Natural killer cell treated with Interleukin-12 subunit alpha and Interleukin-12 subunit beta and Interleukin-15 and Interleukin-18, amount 100 ng/mL, for 72 hours (primary cell): ENCODE results near the gene METTL21A. TPM values are rescaled to one million over a fixed set of nuclear protein-coding genes. Genes with fewer than 3 reads are reported as not detected.

Experiments used
- ATAC-seq, 2 donors: fragments of 150-1000 bp; cut with Tn5 transposase in 1 of 2; sonication (Bioruptor Pico), chemical (Tn5 transposase) in 1 of 2; 2 replicates each; pipeline ENCODE4 v1.10.0; 2021
- DNase-seq: peaks from one replicate; pipeline ENCODE4 v3.0.0; 2022; ENCODE audit warnings: low spot score
- H3K27ac Mint-ChIP-seq, 2 donors: 1 replicate in 1 of 2; 2 replicates in 1 of 2; pipeline ENCODE4 v1.8.0; 2022; ENCODE audit warnings: mixed read lengths in 2 of 2, mild to moderate bottlenecking in 1 of 2, moderate library complexity in 1 of 2
- H3K27me3 Mint-ChIP-seq, 2 donors: 1 replicate in 1 of 2; 2 replicates in 1 of 2; pipeline ENCODE4 v1.8.0; 2022; ENCODE audit warnings: mixed read lengths in 2 of 2
- H3K36me3 Mint-ChIP-seq: one replicate; pipeline ENCODE4 v1.8.0; 2022; ENCODE audit warnings: mixed read lengths
- H3K4me1 Mint-ChIP-seq, 2 donors: 1 replicate in 1 of 2; 2 replicates in 1 of 2; pipeline ENCODE4 v1.8.0; 2022; ENCODE audit warnings: low read depth in 2 of 2, mixed read lengths in 2 of 2, mild to moderate bottlenecking in 1 of 2
- H3K4me3 Mint-ChIP-seq: one replicate; pipeline ENCODE4 v1.8.0; 2022; ENCODE audit warnings: mixed read lengths
- H3K9me3 Mint-ChIP-seq: 2 replicates; pipeline ENCODE4 v1.8.0; 2022; ENCODE audit warnings: mixed read lengths
- total RNA-seq, 2 donors: library from RNA; stranded (reverse); gene quantifications; one replicate each; pipeline ENCODE4 v1.2.3, GENCODE V29; 2022

The METTL21A gene
- total RNA-seq, 2 donors from 2014 or later: 9.7 to 23.4 TPM

DNA sequence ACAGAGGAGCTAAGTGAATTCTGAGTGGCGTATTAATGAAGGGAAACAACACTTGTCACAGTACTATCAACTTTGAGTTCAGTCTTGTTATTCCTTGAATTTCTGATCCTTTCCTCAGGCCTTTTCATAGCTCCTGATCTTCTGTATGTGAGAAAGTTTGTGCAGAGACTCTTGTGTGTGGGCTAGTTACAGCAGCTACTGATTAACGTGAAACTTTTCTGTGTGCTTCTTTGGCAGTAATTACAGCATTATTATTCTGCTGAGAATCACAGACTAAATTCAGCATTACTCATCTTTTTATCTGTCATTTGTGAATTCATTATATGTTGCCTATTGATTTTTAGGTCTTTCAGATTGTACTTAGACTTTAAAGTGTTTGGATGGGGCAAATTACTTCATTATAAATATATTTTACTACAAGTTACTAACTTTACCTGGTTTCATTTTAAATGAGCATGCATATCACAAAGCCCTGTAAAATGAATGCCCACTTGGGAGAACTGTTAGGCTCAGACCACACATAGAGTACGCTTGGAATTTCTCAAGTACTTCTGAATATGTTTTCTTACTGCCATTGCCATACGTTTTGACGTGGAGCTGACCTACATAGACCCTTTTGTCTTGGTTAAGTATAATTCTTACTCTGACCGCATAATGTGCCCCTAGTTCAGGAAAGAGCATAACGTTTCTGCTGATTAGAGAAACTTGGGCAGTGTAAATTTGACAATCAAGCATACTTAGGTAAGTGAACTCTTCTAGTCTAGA, 59.3 kb downstream of the METTL21A start:
- Mint-ChIP-seq H3K4me1 (peaks cover 7 to 13% of the 10 kb centered on the region in 2 donors), H3K36me3 (peaks cover 34% of the 10 kb centered on the region), H3K27ac (no peak overlapping the region), H3K4me3 (no peak overlapping the region), H3K9me3 (no peaks in the 10 kb centered on the region), H3K27me3 (no peaks in the 10 kb centered on the region)
- ATAC-seq (no peak), DNase-seq (no peak)

Other genes with a start within 250 kb of the METTL21A start
- 100 to 1,000 TPM in 1 of 2 donors, 10 to 100 TPM in 1; 96.8 to 125 TPM for gene CREB1, start 95.4 kb downstream of the METTL21A start, total RNA-seq
- 1 to 10 TPM; 5.7 to 6.9 TPM for gene CCNYL1, start 86.2 kb upstream of the METTL21A start, total RNA-seq
- under 1 TPM; 0.45 to 0.88 TPM for gene FZD5, start 144.5 kb upstream of the METTL21A start, total RNA-seq